Naive thymus-derived CD4-positive, alpha-beta T cell (primary cell): ENCODE results near the gene AMIGO2. TPM values are rescaled to one million over a fixed set of nuclear protein-coding genes. Genes with fewer than 3 reads are reported as not detected.
"Not testable (repeated sequence)": the region's sequence is repeated elsewhere in the genome, so short reads cannot be mapped to it uniquely, and the experiment has no call there.

Experiments
- ATAC-seq: fragments of 150-1000 bp; cut with Tn5 transposase; 2 replicates; pipeline ENCODE4 v1.10.0; 2021; ENCODE audit warnings: mild to moderate bottlenecking, moderate library complexity
- CTCF ChIA-PET: fragments of 350-600 bp; sonication (Branson Sonifier 250); formaldehyde crosslinking; loops from one replicate; lab custom pipeline; 2021; ENCODE audit warnings: antibody characterized with exemption; lab: Charles Lee
- POLR2A ChIA-PET: fragments of 350-600 bp; sonication (Branson Sonifier 250); formaldehyde crosslinking; loops from one replicate; lab custom pipeline; 2021; ENCODE audit warnings: antibody characterized with exemption, inconsistent platforms; lab: Charles Lee
- DNase-seq, 9 donors: peaks; one replicate each; pipeline versions ENCODE4 v3.0.0 to v3.0.0-alpha.2; 2020 to 2022; ENCODE audit warnings: mixed read lengths in 1 of 9
- H3K27ac ChIP-seq: one replicate; pipeline ENCODE4 v1.7.0; 2013; ENCODE audit warnings: mild to moderate bottlenecking, low read depth, low read length, moderate library complexity
- H3K27me3 ChIP-seq, 2 donors: one replicate each; pipeline ENCODE4 v1.7.0; 2013; ENCODE audit warnings: low read length in 2 of 2, mild to moderate bottlenecking in 2 of 2, moderate library complexity in 2 of 2; ENCODE audit not compliant: control insufficient read depth in 2 of 2, insufficient read depth in 2 of 2
- H3K36me3 ChIP-seq, 3 experiments: 1 replicate in 2 of 3; 2 replicates in 1 of 3; pipeline ENCODE4 v1.7.0; 2013; ENCODE audit warnings: low read length in 3 of 3, mild to moderate bottlenecking in 3 of 3, moderate library complexity in 1 of 3; ENCODE audit not compliant: insufficient read depth in 3 of 3, control insufficient read depth in 2 of 3
- H3K4me1 ChIP-seq, 2 donors: one replicate each; pipeline ENCODE4 v1.7.0; 2013; ENCODE audit warnings: low read length in 2 of 2, mild to moderate bottlenecking in 2 of 2, moderate library complexity in 1 of 2; ENCODE audit not compliant: control insufficient read depth in 2 of 2, insufficient read depth in 2 of 2
- H3K4me3 ChIP-seq: 2 replicates; pipeline ENCODE4 v1.7.0; 2013; ENCODE audit warnings: mild to moderate bottlenecking, low read length
- H3K9me3 ChIP-seq, 3 experiments: 1 replicate in 2 of 3; 2 replicates in 1 of 3; pipeline ENCODE4 v1.7.0; 2013; ENCODE audit warnings: low read length in 3 of 3; ENCODE audit not compliant: control insufficient read depth in 2 of 3
- H3K27ac Mint-ChIP-seq, 9 donors: one replicate each; pipeline ENCODE4 v1.8.0; 2020 to 2022; ENCODE audit warnings: mixed read lengths in 9 of 9, mild to moderate bottlenecking in 8 of 9, moderate library complexity in 5 of 9, inconsistent platforms in 2 of 9
- H3K27me3 Mint-ChIP-seq, 5 donors: one replicate each; pipeline ENCODE4 v1.8.0; 2021 to 2022; ENCODE audit warnings: mixed read lengths in 5 of 5, mild to moderate bottlenecking in 1 of 5
- H3K36me3 Mint-ChIP-seq, 5 donors: one replicate each; pipeline ENCODE4 v1.8.0; 2020 to 2022; ENCODE audit warnings: mixed read lengths in 5 of 5, mild to moderate bottlenecking in 3 of 5, inconsistent platforms in 1 of 5
- H3K4me1 Mint-ChIP-seq, 7 donors: one replicate each; pipeline ENCODE4 v1.8.0; 2020 to 2022; ENCODE audit warnings: mixed read lengths in 7 of 7, mild to moderate bottlenecking in 3 of 7, inconsistent platforms in 1 of 7
- H3K4me3 Mint-ChIP-seq, 10 donors: one replicate each; pipeline ENCODE4 v1.8.0; 2020 to 2022; ENCODE audit warnings: mild to moderate bottlenecking in 10 of 10, mixed read lengths in 10 of 10, moderate library complexity in 6 of 10, inconsistent platforms in 2 of 10
- H3K9me3 Mint-ChIP-seq, 11 donors: one replicate each; pipeline ENCODE4 v1.8.0; 2020 to 2022; ENCODE audit warnings: mixed read lengths in 11 of 11, mild to moderate bottlenecking in 4 of 11, inconsistent platforms in 1 of 11, moderate library complexity in 1 of 11
- intact Hi-C, 2 donors: fragments of 100-400 bp; cut with micrococcal nuclease; formaldehyde crosslinking; loops; one replicate each; pipeline ENCODE4 v1.15.1; 2023
- polyA plus RNA-seq, 2 donors: library from polyadenylated mRNA; unstranded; fragments of 300-500 nt; fragmentation: Illumina TruSeq; gene quantifications; one replicate each; pipeline ENCODE4 v1.2.3, GENCODE V29; 2021
- total RNA-seq, 6 experiments: library from RNA in 5 of 6; stranded (reverse) in 5 of 6; gene quantifications; 1 replicate in 5 of 6; 2 replicates in 1 of 6; pipeline ENCODE4 v1.2.3 and lab custom pipeline; 2021 to 2026

The AMIGO2 gene
- total and polyA plus RNA-seq, 7 experiments from 2014 or later, result 6.8 to 30.4 (median 13.4) TPM

DNA sequence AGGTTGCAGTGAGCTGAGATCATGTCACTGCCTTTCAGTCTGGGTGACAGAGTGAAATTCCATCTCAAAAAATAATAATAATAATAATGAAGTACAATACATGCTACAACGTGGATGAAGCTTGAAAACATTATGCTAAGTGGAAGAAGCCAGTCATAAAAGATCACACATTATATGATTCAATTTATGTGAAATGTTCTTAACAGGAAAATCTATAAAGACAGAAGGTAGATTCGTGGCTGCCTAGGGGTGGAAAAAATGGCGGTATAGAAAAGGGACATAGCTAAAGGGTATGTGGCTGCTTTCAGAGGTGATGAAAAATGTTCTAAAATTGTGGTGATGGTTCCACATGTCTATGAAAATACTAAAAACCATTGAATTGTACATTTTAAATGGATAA lies 41.0 kb upstream of the AMIGO2 start:
- no peak overlapping the region for H3K4me3 ChIP-seq
- H3K27ac ChIP-seq, result no peak overlapping the region
- H3K36me3 ChIP-seq, result no peaks in the 10 kb centered on the region
- no peaks in the 10 kb centered on the region for H3K27me3 ChIP-seq
- no peak for ATAC-seq
- no peak for DNase-seq
- no peaks in the 10 kb centered on the region for H3K9me3 ChIP-seq
- Mint-ChIP-seq H3K4me1 (peaks cover 3 to 32% (median 20%) of the 10 kb centered on the region in 7 donors), H3K9me3 (peaks cover 0 to 12% (median 0%) of the 10 kb centered on the region in 11 donors), H3K27ac (peak overlapping the region in 1 of 9 donors; percentile 49), H3K27me3 (no peaks in the 10 kb centered on the region), H3K36me3 (peaks cover 0 to 72% (median 38%) of the 10 kb centered on the region in 5 donors), H3K4me3 (no peak overlapping the region)
- POLR2A ChIA-PET, result interaction anchor here (0.8 kb wide), 1 partner anchor 50 kb away, joined by 3 read pairs; no protein-coding TSS in a partner anchor
- intact Hi-C loops, result no loop called here
- CTCF ChIA-PET, result no interaction called here
- no peaks in the 10 kb centered on the region for H3K4me1 ChIP-seq

DNA sequence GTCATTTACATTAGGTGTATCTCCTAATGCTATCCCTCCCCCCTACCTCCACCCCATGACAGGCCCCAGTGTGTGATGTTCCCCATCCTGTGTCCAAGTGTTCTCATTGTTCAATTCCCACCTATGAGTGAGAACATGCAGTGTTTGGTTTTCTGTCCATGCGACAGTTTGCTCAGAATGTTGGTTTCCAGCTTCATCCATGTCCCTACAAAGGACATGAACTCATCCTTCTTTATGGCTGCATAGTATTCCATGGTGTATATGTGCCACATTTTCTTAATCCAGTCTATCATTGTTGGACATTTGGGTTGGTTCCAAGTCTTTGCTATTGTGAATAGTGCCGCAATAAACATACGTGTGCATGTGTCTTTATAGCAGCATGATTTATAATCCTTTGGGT lies 37.5 kb upstream of the AMIGO2 start:
- H3K27ac Mint-ChIP-seq, H3K4me3 Mint-ChIP-seq, H3K27ac ChIP-seq: not testable (repeated sequence)

DNA sequence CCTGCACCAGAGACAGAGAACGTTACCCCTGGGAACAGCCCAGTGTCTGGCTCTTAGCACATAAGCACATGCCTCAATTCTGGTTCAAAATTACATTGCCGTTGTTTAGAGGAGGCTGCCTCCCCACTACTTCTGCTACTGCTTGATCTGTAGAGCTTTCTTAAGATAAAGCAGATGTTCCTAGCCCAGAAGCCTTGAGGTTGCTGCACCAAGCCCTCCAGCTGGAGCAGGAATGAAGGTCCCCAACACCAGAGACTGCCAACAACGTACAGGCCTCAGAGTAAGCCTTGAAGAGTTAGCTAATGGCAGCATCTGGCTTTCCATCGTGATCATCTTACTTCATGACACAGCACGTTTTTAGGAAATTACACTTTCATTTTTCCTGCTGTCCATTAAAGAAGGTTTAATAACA lies 34.7 kb upstream of the AMIGO2 start:
- H3K9me3 ChIP-seq, result no peaks in the 10 kb centered on the region
- H3K4me1 ChIP-seq, result peaks cover 17% of the 10 kb centered on the region in 2 donors
- H3K27ac ChIP-seq, result no peak overlapping the region
- no peak for ATAC-seq
- H3K4me3 Mint-ChIP-seq, result no peak overlapping the region
- ChIA-PET CTCF (interaction anchor here (0.6 kb wide), 1 partner anchor 19 kb away, joined by 5 read pairs; no protein-coding TSS in a partner anchor), POLR2A (interaction anchor here (0.5 kb wide), 1 partner anchor 31 kb away, joined by 3 read pairs; no protein-coding TSS in a partner anchor)
- H3K9me3 Mint-ChIP-seq, result peaks cover 0 to 12% (median 0%) of the 10 kb centered on the region in 11 donors
- H3K27me3 Mint-ChIP-seq, result no peaks in the 10 kb centered on the region
- peaks cover 7 to 40% (median 29%) of the 10 kb centered on the region in 7 donors for H3K4me1 Mint-ChIP-seq
- H3K36me3 Mint-ChIP-seq, result peaks cover 5 to 71% (median 35%) of the 10 kb centered on the region in 5 donors
- no peaks in the 10 kb centered on the region for H3K27me3 ChIP-seq
- H3K4me3 ChIP-seq, result no peak overlapping the region
- no peak for DNase-seq
- peaks cover 0 to 5% (median 0%) of the 10 kb centered on the region in 3 experiments for H3K36me3 ChIP-seq
- intact Hi-C loops, result no loop called here
- no peak overlapping the region for H3K27ac Mint-ChIP-seq

More for the DNA sequence above, 37.5 kb upstream of the AMIGO2 start:
- H3K36me3 ChIP-seq, CTCF ChIA-PET, H3K4me1 ChIP-seq, H3K27me3 ChIP-seq, H3K4me3 ChIP-seq, DNase-seq, H3K27me3 Mint-ChIP-seq, intact Hi-C loops, ATAC-seq, H3K9me3 ChIP-seq: not testable (repeated sequence)
- peaks cover 0 to 12% (median 0%) of the 10 kb centered on the region in 11 donors for H3K9me3 Mint-ChIP-seq
- POLR2A ChIA-PET, result interaction anchor here (0.6 kb wide), 1 partner anchor 33 kb away, joined by 3 read pairs; no protein-coding TSS in a partner anchor
- peaks cover 5 to 67% (median 35%) of the 10 kb centered on the region in 5 donors for H3K36me3 Mint-ChIP-seq
- H3K4me1 Mint-ChIP-seq, result peaks cover 6 to 17% (median 13%) of the 10 kb centered on the region in 7 donors

DNA sequence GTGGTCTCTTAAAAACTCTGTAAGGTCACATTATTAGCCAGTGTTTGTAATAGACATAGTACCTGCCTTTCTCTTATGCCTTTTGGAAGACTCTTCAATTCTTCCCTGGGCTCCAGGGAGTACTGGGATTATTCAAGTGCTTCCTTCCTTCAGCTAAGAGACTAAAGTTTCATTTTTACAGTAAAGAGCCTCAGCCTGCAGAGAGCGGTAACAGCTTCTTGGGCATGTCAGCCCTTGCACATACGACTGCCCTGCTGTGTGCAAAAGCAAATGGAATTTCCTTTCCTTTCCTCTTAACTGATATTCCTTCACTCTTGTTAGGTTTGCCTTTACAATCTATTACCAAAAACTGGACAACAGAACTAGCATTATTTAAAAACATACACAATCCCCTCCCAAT lies 32.9 kb upstream of the AMIGO2 start:
- H3K27ac Mint-ChIP-seq, result peak overlapping the region in 1 of 9 donors; percentile 41
- no peak for DNase-seq
- ChIA-PET POLR2A (no interaction called here), CTCF (no interaction called here)
- no peaks in the 10 kb centered on the region for H3K27me3 ChIP-seq
- peaks cover 5 to 69% (median 39%) of the 10 kb centered on the region in 5 donors for H3K36me3 Mint-ChIP-seq
- intact Hi-C loops, result no loop called here
- no peaks in the 10 kb centered on the region for H3K27me3 Mint-ChIP-seq
- peaks cover 17% of the 10 kb centered on the region in 2 donors for H3K4me1 ChIP-seq
- no peaks in the 10 kb centered on the region for H3K9me3 ChIP-seq
- H3K4me3 Mint-ChIP-seq, result peak overlapping the region in 1 of 10 donors; percentile 5
- peaks cover 4 to 45% (median 29%) of the 10 kb centered on the region in 7 donors for H3K4me1 Mint-ChIP-seq
- H3K36me3 ChIP-seq, result peaks cover 0 to 12% (median 0%) of the 10 kb centered on the region in 3 experiments
- no peak overlapping the region for H3K27ac ChIP-seq
- peaks cover 0 to 5% (median 0%) of the 10 kb centered on the region in 11 donors for H3K9me3 Mint-ChIP-seq
- H3K4me3 ChIP-seq, result no peak overlapping the region
- no peak for ATAC-seq

DNA sequence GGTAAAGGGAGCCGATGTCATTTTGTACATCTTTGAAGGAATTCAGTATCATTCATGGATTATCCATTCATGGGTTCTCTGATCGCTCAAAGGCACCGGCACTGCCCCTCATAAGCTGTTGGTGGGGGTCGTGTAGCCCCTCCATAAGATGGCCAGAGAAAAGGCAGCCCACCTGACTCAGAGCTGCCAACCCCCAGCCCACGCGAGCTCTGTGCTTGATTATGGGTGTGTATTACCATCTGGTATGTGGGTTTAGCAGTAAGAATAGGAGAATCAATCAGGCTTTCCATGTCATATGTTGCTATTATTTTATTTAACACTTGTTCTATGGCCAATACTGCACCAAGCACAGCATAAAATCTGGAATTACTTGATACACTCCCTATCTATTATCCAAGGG lies 32.1 kb upstream of the AMIGO2 start:
- ATAC-seq (no peak), DNase-seq (no peak)
- POLR2A ChIA-PET, result interaction anchor here (1.0 kb wide), 2 partner anchors 13 to 78 kb away, joined by 3 read pairs; no protein-coding TSS in a partner anchor
- H3K9me3 ChIP-seq, result no peaks in the 10 kb centered on the region
- no peaks in the 10 kb centered on the region for H3K27me3 Mint-ChIP-seq
- H3K4me1 ChIP-seq, result peaks cover 17% of the 10 kb centered on the region in 2 donors
- peak overlapping the region in 4 of 10 donors; percentile 49 to 69 (median 60) for H3K4me3 Mint-ChIP-seq
- H3K4me3 ChIP-seq, result peak overlapping the region; percentile 21
- no peak overlapping the region for H3K27ac ChIP-seq
- peaks cover 0 to 2% (median 0%) of the 10 kb centered on the region in 11 donors for H3K9me3 Mint-ChIP-seq
- no peaks in the 10 kb centered on the region for H3K27me3 ChIP-seq
- H3K27ac Mint-ChIP-seq, result peak overlapping the region in 6 of 9 donors; percentile 20 to 66 (median 57)
- intact Hi-C loops, result no loop called here
- H3K36me3 ChIP-seq, result peaks cover 0 to 16% (median 0%) of the 10 kb centered on the region in 3 experiments
- peaks cover 5 to 70% (median 43%) of the 10 kb centered on the region in 5 donors for H3K36me3 Mint-ChIP-seq
- CTCF ChIA-PET, result no interaction called here
- H3K4me1 Mint-ChIP-seq, result peaks cover 3 to 45% (median 29%) of the 10 kb centered on the region in 7 donors

DNA sequence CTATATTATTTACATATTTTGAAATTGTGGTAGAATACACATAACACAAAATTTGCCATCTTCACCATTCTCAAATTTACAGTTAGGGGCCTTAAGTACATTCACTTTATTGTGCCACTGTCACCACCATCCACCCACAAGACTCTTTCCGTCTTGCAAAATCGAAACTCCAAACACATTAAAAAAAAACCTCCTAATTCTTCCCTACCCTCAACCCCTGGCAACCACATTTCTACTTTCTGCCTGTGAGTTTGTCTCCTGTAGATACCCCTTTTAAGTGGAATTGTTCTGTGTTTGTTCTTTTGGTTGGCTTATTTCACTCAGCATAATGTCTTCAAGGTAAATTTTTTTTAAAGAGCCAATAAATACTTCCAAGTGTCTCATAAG lies 31.6 kb upstream of the AMIGO2 start:
- peak in 2 of 9 donors; percentile 14 to 22 for DNase-seq
- H3K4me1 Mint-ChIP-seq, result peaks cover 3 to 45% (median 29%) of the 10 kb centered on the region in 7 donors
- no peaks in the 10 kb centered on the region for H3K27me3 Mint-ChIP-seq
- Histone ChIP-seq H3K27ac (no peak overlapping the region), H3K27me3 (no peaks in the 10 kb centered on the region), H3K36me3 (peaks cover 0 to 19% (median 0%) of the 10 kb centered on the region in 3 experiments), H3K4me3 (peak overlapping the region; percentile 21), H3K9me3 (no peaks in the 10 kb centered on the region), H3K4me1 (peaks cover 17% of the 10 kb centered on the region in 2 donors)
- POLR2A ChIA-PET, result interaction anchor here (1.0 kb wide), 2 partner anchors 12 to 78 kb away, joined by 3 read pairs; no protein-coding TSS in a partner anchor
- peak overlapping the region in 7 of 9 donors; percentile 40 to 84 (median 57) for H3K27ac Mint-ChIP-seq
- H3K4me3 Mint-ChIP-seq, result peak overlapping the region in 8 of 10 donors; percentile 14 to 69 (median 54)
- CTCF ChIA-PET, result no interaction called here
- peaks cover 0 to 2% (median 0%) of the 10 kb centered on the region in 11 donors for H3K9me3 Mint-ChIP-seq
- no peak for ATAC-seq
- H3K36me3 Mint-ChIP-seq, result peaks cover 5 to 73% (median 45%) of the 10 kb centered on the region in 5 donors
- intact Hi-C loops, result no loop called here
